MM.1S (cell line): ENCODE measurements around the gene SOBP.

Experiments used
- DNase-seq: peaks from one replicate; pipeline ENCODE4 v3.0.0-alpha.2; 2015
- H2AFZ ChIP-seq: fragments of 300-600 bp; sonication (generic); 2 replicates; pipeline ENCODE4 v1.6.0; 2016; ENCODE audit warnings: antibody characterized with exemption, low read length
- H3F3A ChIP-seq: fragments of 300-600 bp; sonication (generic); 2 replicates; pipeline ENCODE4 v1.6.1; 2016; ENCODE audit warnings: mild to moderate bottlenecking, antibody characterized with exemption, low read length, moderate library complexity, mixed read lengths; ENCODE audit not compliant: insufficient read depth
- H3K27ac ChIP-seq: fragments of 300-600 bp; sonication (generic); 2 replicates; pipeline ENCODE4 v1.5.1; 2016; ENCODE audit warnings: mild to moderate bottlenecking, low read length
- H3K27me3 ChIP-seq: fragments of 300-600 bp; sonication (generic); replicated peaks from 2 replicates; pipeline ENCODE4 v1.6.0; 2016; ENCODE audit warnings: low read length; ENCODE audit not compliant: insufficient read depth
- H3K36me3 ChIP-seq: fragments of 300-600 bp; sonication (generic); replicated peaks from 2 replicates; pipeline ENCODE4 v1.6.1; 2016; ENCODE audit warnings: mild to moderate bottlenecking, low read length, mixed read lengths; ENCODE audit not compliant: insufficient read depth
- H3K4me1 ChIP-seq: fragments of 300-600 bp; sonication (generic); 2 replicates; pipeline ENCODE4 v1.6.1; 2016; ENCODE audit warnings: low read length, mixed read lengths
- H3K4me2 ChIP-seq: fragments of 300-600 bp; sonication (generic); 2 replicates; pipeline ENCODE4 v1.6.0; 2016; ENCODE audit warnings: low read depth, low read length
- H3K4me3 ChIP-seq: fragments of 300-600 bp; sonication (generic); 2 replicates; pipeline ENCODE4 v1.5.1; 2016; ENCODE audit warnings: low read length, mixed read lengths
- H3K79me2 ChIP-seq: fragments of 300-600 bp; sonication (generic); 2 replicates; pipeline ENCODE4 v1.6.1; 2016; ENCODE audit warnings: mixed run types, low read length, mixed read lengths
- H3K9ac ChIP-seq: fragments of 300-600 bp; sonication (generic); 2 replicates; pipeline ENCODE4 v1.6.1; 2016; ENCODE audit warnings: low read length, mixed read lengths
- H3K9me2 ChIP-seq: fragments of 300-600 bp; sonication (generic); replicated peaks from 2 replicates; pipeline ENCODE4 v1.6.1; 2016; ENCODE audit warnings: mild to moderate bottlenecking, low read length, mixed read lengths; ENCODE audit not compliant: insufficient read depth
- H3K9me3 ChIP-seq: fragments of 300-600 bp; sonication (generic); replicated peaks from 2 replicates; pipeline ENCODE4 v1.6.1; 2016; ENCODE audit warnings: mild to moderate bottlenecking, low read length, mixed read lengths; ENCODE audit not compliant: insufficient read depth
- H4K20me1 ChIP-seq: fragments of 300-600 bp; sonication (generic); 2 replicates; pipeline ENCODE4 v1.6.1; 2016; ENCODE audit warnings: mild to moderate bottlenecking, low read length, moderate library complexity, mixed read lengths; ENCODE audit not compliant: insufficient read depth
- CTCF ChIP-seq: fragments of 300-600 bp; sonication (generic); IDR thresholded peaks from 2 replicates; pipeline ENCODE4 v1.5.1; 2016; ENCODE audit warnings: antibody characterized with exemption, low read length, mixed read lengths
- EZH2 ChIP-seq: fragments of 300-600 bp; sonication (generic); optimal IDR thresholded peaks from 2 replicates; pipeline ENCODE3; 2017; ENCODE audit warnings: low read depth, mild to moderate bottlenecking, antibody characterized with exemption, low read length, mixed read lengths
- EZH2phosphoT487 ChIP-seq: fragments of 300-600 bp; sonication (generic); IDR thresholded peaks from 2 replicates; pipeline ENCODE4 v1.6.1; 2018; ENCODE audit warnings: antibody characterized with exemption, low read length

Gene SOBP

GRCh38 chr6:107546691-107547450 lies 57.0 kb downstream of the SOBP start:
- no peaks in the 10 kb centered on the region for H4K20me1 ChIP-seq
- no peaks in the 10 kb centered on the region; the same call in 1 of the 2 replicates for H3K9me2 ChIP-seq
- no peaks in the 10 kb centered on the region for H3K9me3 ChIP-seq
- H3K4me2 ChIP-seq = no peak overlapping the region
- no peak for DNase-seq
- no peak overlapping the region for H3K9ac ChIP-seq
- H2AFZ ChIP-seq = no peak overlapping the region
- H3K4me1 ChIP-seq = no peaks in the 10 kb centered on the region
- H3F3A ChIP-seq = no peaks in the 10 kb centered on the region
- no peak overlapping the region for H3K4me3 ChIP-seq
- no peak for TF ChIP-seq EZH2phosphoT487
- no peak for TF ChIP-seq EZH2
- TF ChIP-seq CTCF = no peak
- no peaks in the 10 kb centered on the region for H3K27me3 ChIP-seq
- no peak overlapping the region for H3K27ac ChIP-seq
- H3K79me2 ChIP-seq = no peaks in the 10 kb centered on the region
- H3K36me3 ChIP-seq = no peaks in the 10 kb centered on the region

- TF ChIP-seq CTCF (no peak), EZH2 (no peak), EZH2phosphoT487 (no peak)
- Histone ChIP-seq H3K36me3 (no peaks in the 10 kb centered on the region), H3F3A (no peaks in the 10 kb centered on the region), H3K4me1 (no peaks in the 10 kb centered on the region), H3K9ac (no peak overlapping the region), H3K9me2 (no peaks in the 10 kb centered on the region; the same call in 1 of the 2 replicates), H3K4me3 (no peak overlapping the region), H4K20me1 (no peaks in the 10 kb centered on the region), H2AFZ (no peak overlapping the region), H3K9me3 (no peaks in the 10 kb centered on the region), H3K79me2 (no peaks in the 10 kb centered on the region), H3K27me3 (no peaks in the 10 kb centered on the region), H3K27ac (no peak overlapping the region), H3K4me2 (no peak overlapping the region)
- no peak for DNase-seq
These were observed 57.5 kb downstream of the SOBP start for GRCh38 chr6:107547451-107547840.

- no peaks in the 10 kb centered on the region for H3K9me2 ChIP-seq
- H3K9me3 ChIP-seq = no peaks in the 10 kb centered on the region
- no peaks in the 10 kb centered on the region for H4K20me1 ChIP-seq
- no peak for TF ChIP-seq EZH2
- no peak for TF ChIP-seq CTCF
- TF ChIP-seq EZH2phosphoT487 = no peak
- H3F3A ChIP-seq = no peaks in the 10 kb centered on the region
- H3K36me3 ChIP-seq = no peaks in the 10 kb centered on the region
- no peak overlapping the region for H3K27ac ChIP-seq
- H3K4me3 ChIP-seq = no peak overlapping the region
- DNase-seq = no peak
- H3K27me3 ChIP-seq = no peaks in the 10 kb centered on the region
- H3K4me2 ChIP-seq = no peak overlapping the region
- no peak overlapping the region for H2AFZ ChIP-seq
- H3K79me2 ChIP-seq = no peaks in the 10 kb centered on the region
- no peak overlapping the region for H3K9ac ChIP-seq
- H3K4me1 ChIP-seq = no peaks in the 10 kb centered on the region
These were observed 60.4 kb downstream of the SOBP start for GRCh38 chr6:107550241-107550840.
